WTC11 (cell line): Measurements from ENCODE around the gene ZNF292.

ENCODE experiments used
- FOXJ3 ChIP-seq: sonication (generic); formaldehyde crosslinking; IDR thresholded peaks from 2 replicates; pipeline ENCODE4 v1.9.0; 2021; ENCODE audit warnings: missing genetic modification reagents, mild to moderate bottlenecking, borderline replicate concordance
- SMAD4 ChIP-seq: sonication (generic); formaldehyde crosslinking; IDR thresholded peaks from 2 replicates; pipeline ENCODE4 v1.8.0; 2022; ENCODE audit warnings: mild to moderate bottlenecking, missing genetic modification reagents
- TF ChIP-seq, protein P1 (sequence below): fragments of 200-600 bp; IDR thresholded peaks from 2 replicates; pipeline ENCODE4 v1.8.0; 2022; ENCODE audit warnings: antibody characterized with exemption

DNA sequence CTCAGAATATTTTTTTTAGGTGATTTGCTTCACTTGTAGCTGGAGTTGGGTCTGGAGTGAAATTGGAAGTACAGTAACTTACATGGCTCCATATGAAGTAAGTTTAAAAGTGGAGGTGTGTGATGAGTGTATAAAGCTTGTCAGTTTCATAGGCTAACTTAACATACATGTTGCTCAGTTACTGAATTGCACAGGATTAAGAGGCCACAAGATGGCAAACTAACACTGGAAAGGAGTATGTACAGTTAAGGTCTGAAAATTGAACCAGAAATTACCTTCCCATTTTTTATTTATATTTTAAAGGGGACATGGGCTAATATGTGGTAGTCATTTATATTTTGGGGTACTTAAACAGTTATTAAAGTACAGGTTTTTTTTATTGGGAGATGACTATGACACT, 121.8 kb downstream of the ZNF292 start:
- TF ChIP-seq, protein P1, sequence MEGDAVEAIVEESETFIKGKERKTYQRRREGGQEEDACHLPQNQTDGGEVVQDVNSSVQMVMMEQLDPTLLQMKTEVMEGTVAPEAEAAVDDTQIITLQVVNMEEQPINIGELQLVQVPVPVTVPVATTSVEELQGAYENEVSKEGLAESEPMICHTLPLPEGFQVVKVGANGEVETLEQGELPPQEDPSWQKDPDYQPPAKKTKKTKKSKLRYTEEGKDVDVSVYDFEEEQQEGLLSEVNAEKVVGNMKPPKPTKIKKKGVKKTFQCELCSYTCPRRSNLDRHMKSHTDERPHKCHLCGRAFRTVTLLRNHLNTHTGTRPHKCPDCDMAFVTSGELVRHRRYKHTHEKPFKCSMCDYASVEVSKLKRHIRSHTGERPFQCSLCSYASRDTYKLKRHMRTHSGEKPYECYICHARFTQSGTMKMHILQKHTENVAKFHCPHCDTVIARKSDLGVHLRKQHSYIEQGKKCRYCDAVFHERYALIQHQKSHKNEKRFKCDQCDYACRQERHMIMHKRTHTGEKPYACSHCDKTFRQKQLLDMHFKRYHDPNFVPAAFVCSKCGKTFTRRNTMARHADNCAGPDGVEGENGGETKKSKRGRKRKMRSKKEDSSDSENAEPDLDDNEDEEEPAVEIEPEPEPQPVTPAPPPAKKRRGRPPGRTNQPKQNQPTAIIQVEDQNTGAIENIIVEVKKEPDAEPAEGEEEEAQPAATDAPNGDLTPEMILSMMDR, result no peak
- no peak for TF ChIP-seq SMAD4 (CRISPR knock-in tag)
- no peak for TF ChIP-seq FOXJ3 (CRISPR knock-in tag)
